Fibroblast of skin of abdomen (primary cell): Measurements from ENCODE around the gene NKX6-2.
"Not testable (repeated sequence)": the region's sequence is repeated elsewhere in the genome, so short reads cannot be mapped to it uniquely, and the experiment has no call there.

Source experiments
- DNase-seq: peaks from one replicate; pipeline ENCODE4 v3.0.0-alpha.2; 2013

Gene NKX6-2

GRCh38 chr10:132813001-132813401, 27.1 kb upstream of the NKX6-2 start:
- DNase-seq: no peak

GRCh38 chr10:132812520-132812919, 26.6 kb upstream of the NKX6-2 start:
- DNase-seq: no peak

GRCh38 chr10:132811891-132812481, 26.0 kb upstream of the NKX6-2 start:
- no peak for DNase-seq

DNA sequence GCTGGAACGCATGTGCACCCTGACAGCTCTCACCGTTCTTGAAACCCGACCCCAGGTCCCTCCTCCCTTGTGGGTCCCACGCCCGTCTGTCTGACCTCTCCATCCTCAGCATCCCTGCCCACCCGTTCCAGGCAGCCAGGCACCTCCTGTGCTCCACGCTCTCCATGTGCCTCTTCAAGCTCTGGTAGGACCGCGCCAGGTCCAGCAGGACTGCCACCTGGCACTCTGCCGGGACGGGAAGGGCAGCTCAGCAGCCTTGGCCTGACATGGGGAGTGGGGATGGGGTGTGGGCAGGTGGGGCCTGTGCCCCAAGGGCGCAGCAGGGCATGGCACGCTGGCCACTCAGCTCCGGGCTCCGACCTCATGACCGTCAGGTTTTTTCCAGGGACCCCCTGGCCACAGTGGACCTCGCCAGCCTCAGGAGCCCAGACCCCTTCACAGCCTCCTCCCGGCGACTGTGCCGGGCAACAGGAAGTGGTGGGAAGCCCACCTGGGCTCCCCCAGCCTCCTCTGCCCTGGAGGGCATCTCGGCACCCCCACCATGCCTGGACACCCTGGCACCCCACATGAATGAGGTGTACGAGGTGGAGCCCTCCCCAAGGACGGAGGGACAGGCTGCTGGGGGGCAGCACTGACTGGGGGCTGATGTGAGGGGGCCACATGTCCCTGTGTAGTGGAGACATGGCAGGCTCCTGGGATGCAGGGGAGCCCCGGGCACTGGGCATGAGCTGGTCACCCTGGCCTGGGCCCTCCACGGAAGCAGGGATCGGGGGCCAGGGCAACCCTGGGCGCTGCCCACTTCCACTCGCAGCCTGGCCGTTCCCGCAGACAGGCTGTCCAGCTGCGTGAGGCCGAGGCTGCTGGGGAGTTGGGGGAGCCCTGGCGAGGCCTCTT, 25.1 kb upstream of the NKX6-2 start:
- no peak for DNase-seq

- no peak for DNase-seq
Observed at GRCh38 chr10:132810141-132810806, 24.3 kb upstream of the NKX6-2 start.

DNA sequence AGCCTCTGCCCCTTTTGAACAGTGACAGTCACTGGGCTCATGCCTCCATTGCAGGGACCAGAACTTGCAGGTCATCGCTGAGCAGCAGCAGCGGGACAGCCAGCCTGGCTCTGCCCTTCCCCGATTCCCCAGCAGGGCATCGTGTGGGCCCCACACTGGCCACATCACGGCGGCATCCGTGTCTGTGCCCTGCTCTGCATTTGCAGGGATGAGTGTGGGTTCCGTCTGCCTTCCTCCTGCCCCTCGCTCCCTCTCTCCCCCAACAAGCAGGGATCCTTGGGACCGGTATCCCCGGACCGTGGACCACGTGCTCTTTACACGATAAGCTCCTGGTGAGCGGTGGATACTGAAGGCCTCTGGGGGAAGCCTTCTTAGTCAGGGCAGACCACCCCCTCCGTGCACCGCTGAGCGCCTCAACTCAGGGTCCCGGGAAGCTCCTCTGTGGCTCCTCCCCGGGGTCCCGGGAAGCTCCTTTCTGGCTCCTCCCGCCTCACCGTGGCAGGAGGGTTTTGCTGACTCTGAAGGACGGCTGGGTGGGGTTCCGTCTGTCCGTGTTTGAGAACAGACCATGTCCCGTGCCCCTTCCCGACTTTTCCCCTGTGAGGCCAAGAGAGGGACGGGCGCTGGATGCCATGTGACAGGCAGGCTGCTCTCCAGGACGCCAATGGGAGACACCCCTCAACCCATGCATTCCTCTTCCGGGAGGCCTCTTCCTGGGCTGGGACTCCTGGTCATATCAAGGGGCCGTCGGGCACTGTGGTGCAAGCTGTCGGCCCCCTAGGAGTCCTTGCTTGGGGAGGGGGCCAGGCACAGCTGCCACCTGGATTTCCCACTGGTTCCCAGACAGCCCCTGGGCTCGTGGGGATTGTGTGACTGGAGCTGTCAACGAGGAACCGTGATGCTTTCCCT, 23.5 kb upstream of the NKX6-2 start:
- DNase-seq: no peak

GRCh38 chr10:132808383-132809231, 22.7 kb upstream of the NKX6-2 start:
- no peak for DNase-seq

GRCh38 chr10:132807621-132808049, 21.7 kb upstream of the NKX6-2 start:
- DNase-seq: no peak

GRCh38 chr10:132806561-132807003, 20.6 kb upstream of the NKX6-2 start:
- DNase-seq: no peak

GRCh38 chr10:132806110-132806509, 20.2 kb upstream of the NKX6-2 start:
- peak; percentile 33 for DNase-seq

DNA sequence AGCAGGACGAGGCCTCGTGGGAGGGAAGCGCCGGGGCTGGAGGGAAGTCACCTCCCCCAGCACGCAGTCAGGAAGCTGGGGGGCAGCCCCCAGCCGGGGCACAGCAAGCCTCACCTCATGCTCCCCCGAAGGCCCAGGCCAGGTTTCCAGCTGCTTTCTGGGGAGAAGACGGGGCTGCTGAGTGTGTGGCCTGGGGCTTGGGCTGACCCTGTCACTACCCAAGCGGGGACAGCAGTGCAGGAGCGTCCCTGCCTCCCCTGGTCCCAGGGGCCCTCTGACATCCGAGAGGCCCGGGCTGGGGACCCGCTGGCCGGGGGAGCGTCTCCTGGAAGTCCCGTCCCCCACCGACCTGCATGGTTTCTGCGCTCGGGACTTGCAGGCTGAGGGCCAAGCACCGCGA, 19.7 kb upstream of the NKX6-2 start:
- no peak for DNase-seq

GRCh38 chr10:132804785-132805426, 19.0 kb upstream of the NKX6-2 start:
- DNase-seq: no peak

DNA sequence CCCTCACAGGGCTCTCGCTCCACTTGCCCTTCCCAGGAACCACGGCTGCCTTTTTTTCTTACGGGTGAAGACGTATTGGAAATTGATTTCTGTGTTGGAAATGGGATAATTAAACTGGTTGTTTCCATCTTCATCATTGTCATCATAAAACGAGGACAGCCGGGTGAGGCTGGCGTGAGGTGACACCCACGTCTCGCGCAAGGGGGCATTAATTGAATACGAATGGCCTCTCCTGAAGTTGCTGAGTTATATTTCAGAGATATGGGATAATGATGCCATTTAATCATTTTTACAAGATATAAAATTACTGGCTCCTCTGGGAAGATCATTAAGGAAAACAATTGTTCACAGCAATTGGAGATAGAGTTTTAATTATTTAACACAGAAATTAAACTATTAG, 18.3 kb upstream of the NKX6-2 start:
- DNase-seq: no peak

DNA sequence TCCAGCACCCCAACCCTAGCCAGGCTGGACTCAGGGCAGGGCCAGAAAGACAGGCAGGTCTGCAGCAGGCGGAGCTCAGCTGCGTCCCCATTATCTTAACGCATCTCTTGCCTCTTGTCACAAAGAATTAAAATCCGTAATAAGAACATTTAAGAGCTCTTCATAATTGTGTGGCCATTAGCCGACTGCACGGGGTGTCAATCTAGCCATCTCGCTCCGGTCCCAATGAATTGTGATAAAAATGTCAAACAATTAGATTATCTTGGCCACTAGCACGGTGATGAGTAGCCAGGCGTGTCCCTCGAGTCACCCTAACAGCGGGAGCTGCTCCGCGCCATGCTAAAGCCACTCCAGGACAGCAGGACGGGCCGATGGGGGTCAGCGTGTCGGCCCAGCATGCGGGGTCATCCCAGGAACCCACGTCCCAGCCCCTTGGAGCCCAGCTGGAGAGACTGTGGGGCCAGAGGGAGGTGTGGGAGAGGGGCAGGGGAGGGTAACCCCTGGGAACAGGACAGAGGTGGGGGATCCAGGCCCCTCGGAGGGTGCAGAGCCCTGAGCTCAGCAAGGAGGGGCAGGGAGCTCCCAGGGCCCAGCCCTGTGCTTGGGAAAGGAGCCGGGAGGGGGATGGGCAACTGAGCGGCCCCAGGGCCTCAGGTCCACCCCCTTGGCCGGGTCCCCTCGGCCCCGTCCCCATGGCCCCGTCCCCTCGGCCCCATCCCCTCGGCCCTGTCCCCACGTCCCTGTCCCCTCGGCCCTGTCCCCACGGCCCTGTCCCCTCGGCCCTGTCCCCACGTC, 17.7 kb upstream of the NKX6-2 start:
- DNase-seq: no peak

GRCh38 chr10:132802694-132803320, 16.9 kb upstream of the NKX6-2 start:
- DNase-seq: no peak

DNA sequence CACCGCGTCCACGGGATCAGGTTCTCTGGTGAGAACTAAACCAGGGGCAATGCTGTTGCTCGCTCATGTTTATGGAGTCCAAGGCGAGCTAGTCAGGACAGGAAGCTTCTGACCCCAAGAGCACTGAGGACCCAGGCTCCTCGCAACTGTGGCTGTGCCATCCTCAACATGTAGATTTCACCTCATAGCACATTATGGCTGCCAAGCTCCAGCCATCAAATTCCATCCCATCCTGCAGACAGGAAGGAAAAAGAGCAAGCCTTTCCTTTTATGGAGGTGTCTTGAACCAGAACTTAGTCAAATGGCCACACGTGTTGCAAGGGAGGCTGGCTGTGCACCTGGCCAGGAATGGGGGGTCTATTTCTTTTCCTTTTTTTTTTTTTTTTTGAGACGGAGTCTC, 16.1 kb upstream of the NKX6-2 start:
- DNase-seq: no peak

GRCh38 chr10:132799865-132800264, 13.9 kb upstream of the NKX6-2 start:
- DNase-seq: no peak

- DNase-seq: no peak
Observed at GRCh38 chr10:132798876-132799275, 12.9 kb upstream of the NKX6-2 start.

DNA sequence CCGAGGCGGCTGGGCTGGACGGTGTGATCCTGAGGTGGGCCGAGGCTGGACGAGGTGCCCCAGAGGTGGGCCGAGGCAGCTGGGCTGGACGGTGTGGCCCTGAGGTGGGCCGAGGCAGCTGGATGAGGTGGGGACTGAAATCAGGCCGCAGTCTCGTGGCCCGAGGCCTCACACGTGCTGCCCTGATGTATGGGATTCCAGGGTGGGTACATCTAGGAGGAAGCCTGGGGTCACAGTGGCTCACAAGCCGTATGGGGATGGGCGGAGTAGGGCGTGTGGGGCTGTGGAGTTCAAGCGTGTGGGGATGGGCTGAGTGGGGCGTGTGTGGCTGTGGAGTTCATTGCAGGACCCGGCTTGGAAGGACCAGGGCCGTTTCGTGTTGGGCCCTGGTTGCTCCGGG, 12.5 kb upstream of the NKX6-2 start:
- DNase-seq: no peak

GRCh38 chr10:132797986-132798385, 12.0 kb upstream of the NKX6-2 start:
- not testable (repeated sequence) for DNase-seq
